PC-9 (cell line): ENCODE measurements around the gene IKZF5. TPM values are rescaled to one million over a fixed set of nuclear protein-coding genes. Genes with fewer than 3 reads are reported as not detected.

Experiments
- BruUV-seq: library from RNA; stranded (reverse); fragments of 400-500 nt; replicated peaks from 2 replicates; lab custom pipeline; 2021; lab: Mats Ljungman, UMichigan
- CTCF ChIA-PET: fragments of 300-600 bp; sonication (Branson Sonifier 250); formaldehyde crosslinking; loops from one replicate; lab custom pipeline; 2022; ENCODE audit warnings: antibody characterized with exemption; lab: Charles Lee
- POLR2A ChIA-PET: fragments of 300-600 bp; sonication (Branson Sonifier 250); formaldehyde crosslinking; loops from one replicate; lab custom pipeline; 2022; ENCODE audit warnings: antibody characterized with exemption; ENCODE audit not compliant: unreplicated experiment; lab: Charles Lee
- DNase-seq, 2 experiments: peaks; one replicate each; pipeline versions ENCODE4 v3.0.0 to v3.0.0-alpha.2; 2015 to 2022; ENCODE audit warnings: mixed read lengths in 1 of 2
- H2AFZ ChIP-seq: fragments of 200-600 bp; sonication (generic); 2 replicates; pipeline ENCODE4 v1.8.1; 2017; ENCODE audit warnings: antibody characterized with exemption
- H3F3A ChIP-seq: fragments of 200-600 bp; sonication (generic); 2 replicates; pipeline ENCODE4 v1.8.1; 2017; ENCODE audit warnings: antibody characterized with exemption, mild to moderate bottlenecking, low read depth; ENCODE audit not compliant: insufficient read depth
- H3K27ac ChIP-seq: fragments of 200-600 bp; sonication (generic); 2 replicates; pipeline ENCODE4 v1.6.1; 2016; ENCODE audit warnings: mixed run types
- H3K27me3 ChIP-seq: fragments of 200-600 bp; sonication (generic); 2 replicates; pipeline ENCODE4 v1.6.1; 2016; ENCODE audit warnings: low read depth, mixed run types; ENCODE audit not compliant: insufficient read depth
- H3K36me3 ChIP-seq: fragments of 200-600 bp; sonication (generic); 2 replicates; pipeline ENCODE4 v1.6.1; 2016; ENCODE audit warnings: low read depth, mixed run types
- H3K4me1 ChIP-seq: fragments of 200-600 bp; sonication (generic); replicated peaks from 2 replicates; pipeline ENCODE4 v1.6.1; 2016; ENCODE audit warnings: mixed run types; ENCODE audit not compliant: insufficient read depth
- H3K4me2 ChIP-seq: fragments of 200-600 bp; sonication (generic); 2 replicates; pipeline ENCODE4 v1.6.1; 2017; ENCODE audit warnings: mixed run types
- H3K4me3 ChIP-seq: fragments of 200-600 bp; sonication (generic); 2 replicates; pipeline ENCODE4 v1.6.1; 2016; ENCODE audit warnings: mixed run types
- H3K79me2 ChIP-seq: fragments of 200-600 bp; sonication (generic); 2 replicates; pipeline ENCODE4 v1.6.1; 2017; ENCODE audit warnings: low read depth, mixed run types
- H3K9me2 ChIP-seq: fragments of 200-600 bp; sonication (generic); 2 replicates; pipeline ENCODE4 v1.8.1; 2017; ENCODE audit warnings: mild to moderate bottlenecking; ENCODE audit not compliant: insufficient read depth
- H3K9me3 ChIP-seq: fragments of 200-600 bp; sonication (generic); 2 replicates; pipeline ENCODE4 v1.8.1; 2016; ENCODE audit warnings: low read depth; ENCODE audit not compliant: insufficient read depth
- H4K20me1 ChIP-seq: fragments of 200-600 bp; sonication (generic); 2 replicates; pipeline ENCODE4 v1.8.1; 2017; ENCODE audit not compliant: insufficient read depth
- CTCF ChIP-seq: fragments of 200-600 bp; sonication (generic); conservative IDR thresholded peaks from 2 replicates; pipeline ENCODE4 v1.6.1; 2017; ENCODE audit warnings: mixed run types, antibody characterized with exemption, mild to moderate bottlenecking, moderate library complexity
- EZH2 ChIP-seq: fragments of 200-600 bp; sonication (generic); IDR thresholded peaks from 2 replicates; pipeline ENCODE4 v1.8.0; 2017; ENCODE audit warnings: antibody characterized with exemption, low read depth
- intact Hi-C: fragments of 100-400 bp; cut with micrococcal nuclease; formaldehyde crosslinking; loops from one replicate; pipeline ENCODE4 v1.10.0; 2022; ENCODE audit not compliant: unreplicated experiment
- total RNA-seq: library from RNA; stranded (reverse); gene quantifications from 2 replicates; pipeline ENCODE4 v1.2.3, GENCODE V29; 2021

IKZF5 gene
- total RNA-seq, 1 experiment from 2014 or later: 7.1 TPM

DNA sequence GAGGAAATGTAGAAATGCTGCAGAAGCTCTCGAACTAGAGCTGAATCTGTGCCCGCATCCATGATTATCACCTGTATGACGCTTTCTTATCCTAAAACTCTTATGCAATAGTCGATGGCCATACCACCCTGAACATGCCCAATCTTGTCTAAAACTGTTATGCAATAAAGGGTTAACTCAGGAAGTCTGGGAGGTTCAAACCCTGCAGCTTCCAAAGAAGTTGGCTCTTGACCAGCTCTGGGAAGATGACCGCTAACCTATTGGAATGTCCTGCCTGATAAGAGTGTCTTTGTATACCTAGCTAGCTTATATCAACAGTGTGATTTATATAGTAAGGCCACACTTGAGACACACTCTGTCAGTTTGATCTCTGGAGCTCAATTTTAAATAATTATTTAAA is 51.1 kb downstream of the IKZF5 start:
- no peak overlapping the region for H3K4me3 ChIP-seq
- intact Hi-C loops: no loop called here
- CTCF ChIA-PET: no interaction called here
- H3K27me3 ChIP-seq: no peaks in the 10 kb centered on the region
- H3K27ac ChIP-seq: no peak overlapping the region
- no TSS peak for BruUV-seq
- H3F3A ChIP-seq: no peaks in the 10 kb centered on the region; the same call in 1 of the 2 replicates
- H3K4me2 ChIP-seq: no peak overlapping the region
- TF ChIP-seq CTCF (no peak), EZH2 (no peak)
- no peaks in the 10 kb centered on the region for H4K20me1 ChIP-seq
- POLR2A ChIA-PET: no interaction called here
- no peak for DNase-seq
- no peaks in the 10 kb centered on the region for H3K4me1 ChIP-seq
- H3K9me2 ChIP-seq: no peaks in the 10 kb centered on the region
- no peaks in the 10 kb centered on the region for H3K9me3 ChIP-seq
- H3K79me2 ChIP-seq: 0 out of 2 replicates have a peak, but pooled peaks cover 2% of the 10 kb centered on the region
- H2AFZ ChIP-seq: no peak overlapping the region
- no peaks in the 10 kb centered on the region for H3K36me3 ChIP-seq

DNA sequence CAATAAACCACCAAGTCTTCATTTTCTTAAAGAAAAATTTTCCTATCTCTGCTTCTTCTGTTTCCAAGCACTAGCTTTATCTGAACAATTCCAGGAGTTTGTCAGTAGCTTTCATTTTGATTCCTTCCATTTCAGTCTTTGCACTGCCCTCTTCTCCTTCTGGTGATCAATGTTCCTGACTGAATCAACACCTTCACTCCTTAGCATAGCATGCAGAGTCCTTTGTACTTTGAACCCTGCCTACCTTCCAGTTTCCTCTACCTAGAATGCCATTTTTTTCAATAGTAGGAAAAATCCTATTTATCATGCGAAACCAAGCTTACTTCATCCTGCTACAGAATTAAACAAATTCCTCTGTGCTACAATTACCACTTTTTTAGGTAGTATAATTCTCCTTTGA is 52.7 kb downstream of the IKZF5 start:
- POLR2A ChIA-PET: no interaction called here
- H3K36me3 ChIP-seq: no peaks in the 10 kb centered on the region
- H3F3A ChIP-seq: no peaks in the 10 kb centered on the region; the same call in 1 of the 2 replicates
- H3K4me2 ChIP-seq: no peak overlapping the region
- 0 out of 2 replicates have a peak, but pooled peaks cover 6% of the 10 kb centered on the region for H3K79me2 ChIP-seq
- no peaks in the 10 kb centered on the region for H3K27me3 ChIP-seq
- BruUV-seq: no TSS peak
- H3K4me1 ChIP-seq: no peaks in the 10 kb centered on the region
- TF ChIP-seq CTCF (no peak), EZH2 (no peak)
- no peak for DNase-seq
- no peak overlapping the region for H3K4me3 ChIP-seq
- intact Hi-C loops: loop anchor here (2.0 kb wide), 1 partner anchor 53 kb away; the partner anchor contains the start of genes ACADSB and IKZF5
- CTCF ChIA-PET: no interaction called here
- H2AFZ ChIP-seq: no peak overlapping the region
- H3K9me2 ChIP-seq: no peaks in the 10 kb centered on the region
- no peaks in the 10 kb centered on the region for H4K20me1 ChIP-seq
- no peaks in the 10 kb centered on the region for H3K9me3 ChIP-seq
- H3K27ac ChIP-seq: no peak overlapping the region

DNA sequence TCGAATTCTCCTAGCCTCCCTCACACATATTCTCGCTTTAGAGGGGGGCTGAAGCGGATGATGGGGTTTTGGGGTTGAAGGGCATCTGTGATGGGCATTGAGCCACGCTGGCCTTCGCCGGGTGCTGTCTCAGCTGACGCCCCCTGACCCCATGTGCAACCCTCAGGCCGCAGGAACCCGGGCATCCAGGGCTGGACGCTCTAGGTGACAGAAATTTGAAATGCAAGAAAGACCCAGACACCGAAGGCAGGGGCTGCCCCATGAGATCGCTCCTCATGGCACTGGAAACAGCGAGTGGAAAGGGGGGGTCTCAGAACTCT is 53.9 kb downstream of the IKZF5 start:
- no peaks in the 10 kb centered on the region for H3K9me2 ChIP-seq
- H3K79me2 ChIP-seq: 0 out of 2 replicates have a peak, but pooled peaks cover 6% of the 10 kb centered on the region
- intact Hi-C loops: loop anchor here (2.0 kb wide), 1 partner anchor 54 kb away; the partner anchor contains the start of genes ACADSB and IKZF5
- no peak overlapping the region for H3K27ac ChIP-seq
- H3F3A ChIP-seq: no peaks in the 10 kb centered on the region; the same call in 1 of the 2 replicates
- no peak for TF ChIP-seq CTCF
- no peak for TF ChIP-seq EZH2
- H3K4me1 ChIP-seq: no peaks in the 10 kb centered on the region
- peak overlapping the region; percentile 71; the same call in 1 of the 2 replicates for H3K4me3 ChIP-seq
- CTCF ChIA-PET: no interaction called here
- no TSS peak for BruUV-seq
- peak overlapping the region; percentile 85 for H3K4me2 ChIP-seq
- no peak for DNase-seq
- H3K9me3 ChIP-seq: no peaks in the 10 kb centered on the region
- no peaks in the 10 kb centered on the region for H3K36me3 ChIP-seq
- H2AFZ ChIP-seq: peak overlapping the region; percentile 95; the same call in 1 of the 2 replicates
- POLR2A ChIA-PET: no interaction called here
- no peaks in the 10 kb centered on the region for H3K27me3 ChIP-seq
- no peaks in the 10 kb centered on the region for H4K20me1 ChIP-seq
